ENCODE measurements around the gene APIP.

APIP gene

GRCh38 chr11:34916015-34916842, at the start of gene APIP, which contains the start of gene PDHX:
APIP (minus strand) TSS chr11:34916379; CDS start chr11:34916284, 95 bp downstream.
PDHX (plus strand) TSS chr11:34916618; CDS start chr11:34916656, 38 bp downstream.
- no peaks in the 10 kb centered on the region for H3K27me3 ChIP-seq (ENCODE audit: insufficient read depth, low read length)
- peaks cover 23% of the 10 kb centered on the region; the same call in 1 of the 2 replicates for H3K36me3 ChIP-seq (ENCODE audit: insufficient read depth, low read depth, low read length)
- H3K4me3 ChIP-seq (ENCODE audit: low read length): peak within 1 kb of the TSS; percentile 99
- H3K9me3 ChIP-seq (ENCODE audit: insufficient read depth, low read depth, low read length): no peaks in the 10 kb centered on the region
- H3K27ac ChIP-seq (ENCODE audit: low read length): peak within 1 kb of the TSS; percentile 87
- H3K4me1 ChIP-seq (ENCODE audit: insufficient read depth, low read length): peaks cover 5% of the 10 kb centered on the region; the same call in 1 of the 2 replicates
- peak within 1 kb of the TSS; percentile 98 for H3K9ac ChIP-seq (ENCODE audit: low read depth, low read length)

- Histone ChIP-seq H3K4me3 (ENCODE audit: low read length) (no peak overlapping the region), H3K27ac (ENCODE audit: low read length) (no peak overlapping the region), H3K9me3 (ENCODE audit: insufficient read depth, low read depth, low read length) (no peaks in the 10 kb centered on the region), H3K4me1 (ENCODE audit: insufficient read depth, low read length) (no peaks in the 10 kb centered on the region), H3K36me3 (ENCODE audit: insufficient read depth, low read depth, low read length) (peaks cover 34% of the 10 kb centered on the region), H3K9ac (ENCODE audit: low read depth, low read length) (no peak overlapping the region), H3K27me3 (ENCODE audit: insufficient read depth, low read length) (no peaks in the 10 kb centered on the region)
Observed at GRCh38 chr11:34964610-34965331, 48.6 kb upstream of the APIP start.

- Histone ChIP-seq H3K4me1 (ENCODE audit: insufficient read depth, low read length) (no peaks in the 10 kb centered on the region), H3K4me3 (ENCODE audit: low read length) (no peak overlapping the region), H3K9me3 (ENCODE audit: insufficient read depth, low read depth, low read length) (no peaks in the 10 kb centered on the region), H3K36me3 (ENCODE audit: insufficient read depth, low read depth, low read length) (peaks cover 31% of the 10 kb centered on the region; the same call in 1 of the 2 replicates), H3K27me3 (ENCODE audit: insufficient read depth, low read length) (no peaks in the 10 kb centered on the region), H3K27ac (ENCODE audit: low read length) (no peak overlapping the region), H3K9ac (ENCODE audit: low read depth, low read length) (no peak overlapping the region)
Observed at GRCh38 chr11:34963351-34963750, 47.2 kb upstream of the APIP start.

- H3K4me3 ChIP-seq (ENCODE audit: low read length): no peak overlapping the region
- peaks cover 36% of the 10 kb centered on the region for H3K36me3 ChIP-seq (ENCODE audit: insufficient read depth, low read depth, low read length)
- no peak overlapping the region for H3K27ac ChIP-seq (ENCODE audit: low read length)
- H3K4me1 ChIP-seq (ENCODE audit: insufficient read depth, low read length): no peaks in the 10 kb centered on the region
- H3K9ac ChIP-seq (ENCODE audit: low read depth, low read length): no peak overlapping the region
- no peaks in the 10 kb centered on the region for H3K9me3 ChIP-seq (ENCODE audit: insufficient read depth, low read depth, low read length)
- H3K27me3 ChIP-seq (ENCODE audit: insufficient read depth, low read length): no peaks in the 10 kb centered on the region
Observed at GRCh38 chr11:34962034-34962433, 45.9 kb upstream of the APIP start.

- no peak overlapping the region for H3K27ac ChIP-seq (ENCODE audit: low read length)
- no peaks in the 10 kb centered on the region for H3K9me3 ChIP-seq (ENCODE audit: insufficient read depth, low read depth, low read length)
- H3K36me3 ChIP-seq (ENCODE audit: insufficient read depth, low read depth, low read length): peaks cover 28% of the 10 kb centered on the region
- H3K9ac ChIP-seq (ENCODE audit: low read depth, low read length): no peak overlapping the region
- H3K4me3 ChIP-seq (ENCODE audit: low read length): no peak overlapping the region
- H3K4me1 ChIP-seq (ENCODE audit: insufficient read depth, low read length): no peaks in the 10 kb centered on the region
- H3K27me3 ChIP-seq (ENCODE audit: insufficient read depth, low read length): no peaks in the 10 kb centered on the region
Observed at GRCh38 chr11:34960277-34960676, 44.1 kb upstream of the APIP start.

- Histone ChIP-seq H3K4me3 (ENCODE audit: low read length) (no peak overlapping the region), H3K27me3 (ENCODE audit: insufficient read depth, low read length) (no peaks in the 10 kb centered on the region), H3K9me3 (ENCODE audit: insufficient read depth, low read depth, low read length) (no peaks in the 10 kb centered on the region)
Observed at GRCh38 chr11:34959770-34960169, 43.6 kb upstream of the APIP start.

GRCh38 chr11:34957606-34958005, 41.4 kb upstream of the APIP start:
- H3K36me3 ChIP-seq (ENCODE audit: insufficient read depth, low read depth, low read length): peaks cover 22% of the 10 kb centered on the region

More at GRCh38 chr11:34959770-34960169, 43.6 kb upstream of the APIP start:
- no peak overlapping the region for H3K9ac ChIP-seq (ENCODE audit: low read depth, low read length)
- no peak overlapping the region for H3K27ac ChIP-seq (ENCODE audit: low read length)
- peaks cover 24% of the 10 kb centered on the region for H3K36me3 ChIP-seq (ENCODE audit: insufficient read depth, low read depth, low read length)
- H3K4me1 ChIP-seq (ENCODE audit: insufficient read depth, low read length): no peaks in the 10 kb centered on the region

GRCh38 chr11:34957206-34957605, 41.0 kb upstream of the APIP start:
- Histone ChIP-seq H3K36me3 (ENCODE audit: insufficient read depth, low read depth, low read length) (peaks cover 22% of the 10 kb centered on the region), H3K27ac (ENCODE audit: low read length) (no peak overlapping the region), H3K9ac (ENCODE audit: low read depth, low read length) (no peak overlapping the region), H3K4me1 (ENCODE audit: insufficient read depth, low read length) (no peaks in the 10 kb centered on the region), H3K4me3 (ENCODE audit: low read length) (no peak overlapping the region), H3K27me3 (ENCODE audit: insufficient read depth, low read length) (no peaks in the 10 kb centered on the region), H3K9me3 (ENCODE audit: insufficient read depth, low read depth, low read length) (no peaks in the 10 kb centered on the region)

More at GRCh38 chr11:34957606-34958005, 41.4 kb upstream of the APIP start:
- Histone ChIP-seq H3K27me3 (ENCODE audit: insufficient read depth, low read length) (no peaks in the 10 kb centered on the region), H3K9me3 (ENCODE audit: insufficient read depth, low read depth, low read length) (no peaks in the 10 kb centered on the region), H3K9ac (ENCODE audit: low read depth, low read length) (no peak overlapping the region), H3K4me3 (ENCODE audit: low read length) (no peak overlapping the region), H3K27ac (ENCODE audit: low read length) (no peak overlapping the region), H3K4me1 (ENCODE audit: insufficient read depth, low read length) (no peaks in the 10 kb centered on the region)

- no peaks in the 10 kb centered on the region for H3K4me1 ChIP-seq (ENCODE audit: insufficient read depth, low read length)
- no peaks in the 10 kb centered on the region for H3K27me3 ChIP-seq (ENCODE audit: insufficient read depth, low read length)
Observed at GRCh38 chr11:34953955-34954354, 37.8 kb upstream of the APIP start.

GRCh38 chr11:34948696-34949095, 32.5 kb upstream of the APIP start:
- Histone ChIP-seq H3K27me3 (ENCODE audit: insufficient read depth, low read length) (no peaks in the 10 kb centered on the region), H3K27ac (ENCODE audit: low read length) (no peak overlapping the region), H3K4me3 (ENCODE audit: low read length) (no peak overlapping the region), H3K36me3 (ENCODE audit: insufficient read depth, low read depth, low read length) (0 out of 2 replicates have a peak, but pooled peaks cover 2% of the 10 kb centered on the region), H3K4me1 (ENCODE audit: insufficient read depth, low read length) (no peaks in the 10 kb centered on the region), H3K9ac (ENCODE audit: low read depth, low read length) (no peak overlapping the region), H3K9me3 (ENCODE audit: insufficient read depth, low read depth, low read length) (0 out of 2 replicates have a peak, but pooled peaks cover 3% of the 10 kb centered on the region)

More at GRCh38 chr11:34953955-34954354, 37.8 kb upstream of the APIP start:
- peaks cover 16% of the 10 kb centered on the region for H3K36me3 ChIP-seq (ENCODE audit: insufficient read depth, low read depth, low read length)
- H3K9me3 ChIP-seq (ENCODE audit: insufficient read depth, low read depth, low read length): no peaks in the 10 kb centered on the region
- no peak overlapping the region for H3K9ac ChIP-seq (ENCODE audit: low read depth, low read length)
- H3K4me3 ChIP-seq (ENCODE audit: low read length): no peak overlapping the region
- H3K27ac ChIP-seq (ENCODE audit: low read length): no peak overlapping the region

- Histone ChIP-seq H3K4me3 (ENCODE audit: low read length) (no peak overlapping the region), H3K27ac (ENCODE audit: low read length) (no peak overlapping the region), H3K9me3 (ENCODE audit: insufficient read depth, low read depth, low read length) (0 out of 2 replicates have a peak, but pooled peaks cover 3% of the 10 kb centered on the region), H3K27me3 (ENCODE audit: insufficient read depth, low read length) (no peaks in the 10 kb centered on the region), H3K36me3 (ENCODE audit: insufficient read depth, low read depth, low read length) (no peaks in the 10 kb centered on the region), H3K9ac (ENCODE audit: low read depth, low read length) (no peak overlapping the region), H3K4me1 (ENCODE audit: insufficient read depth, low read length) (no peaks in the 10 kb centered on the region)
Observed at GRCh38 chr11:34944692-34945091, 28.5 kb upstream of the APIP start.
